NCI-H2171 (cell line): Measurements from ENCODE around the gene MXI1.
"Not testable (repeated sequence)": the region's sequence is repeated elsewhere in the genome, so short reads cannot be mapped to it uniquely, and the experiment has no call there.

Experiments used
- DNase-seq: peaks from one replicate; lab custom pipeline; 2025; lab: John Stamatoyannopoulos, UW

MXI1 gene

DNA sequence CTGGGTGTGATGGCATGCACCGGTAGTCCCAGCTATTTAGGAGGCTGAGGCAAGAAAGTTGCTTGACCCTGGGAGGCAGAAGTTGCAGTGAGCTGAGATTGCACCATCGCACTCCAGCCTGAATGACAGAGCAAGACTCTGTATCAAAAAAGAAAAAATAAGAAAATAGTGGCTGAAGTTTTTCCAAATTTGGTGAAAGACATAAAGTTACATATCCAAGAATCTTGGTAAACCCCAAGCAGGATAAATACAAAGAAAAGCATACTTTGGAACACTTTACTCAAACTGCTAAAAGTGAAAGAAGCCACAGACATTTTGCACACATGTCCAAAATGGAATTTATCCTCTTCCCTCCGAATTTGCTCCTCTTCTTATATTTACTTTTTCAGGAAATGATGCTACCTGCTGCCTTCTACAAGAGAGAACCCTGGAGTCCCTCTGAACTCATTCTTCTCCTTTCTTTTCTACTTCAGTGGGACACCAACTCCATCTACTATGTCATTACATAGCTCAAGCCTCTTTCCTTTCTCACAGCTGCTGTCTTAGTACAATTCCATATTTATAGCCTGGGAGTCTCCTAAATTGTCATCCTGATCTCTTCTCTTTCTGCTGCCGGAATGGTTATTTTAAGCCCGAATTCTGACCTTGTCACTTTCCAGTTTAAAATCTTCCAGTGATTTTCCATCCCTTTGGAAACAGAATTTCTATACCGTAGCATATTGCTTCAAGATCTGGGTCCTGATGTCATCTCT lies 114.6 kb downstream of the MXI1 start:
- DNase-seq, result no peak

DNA sequence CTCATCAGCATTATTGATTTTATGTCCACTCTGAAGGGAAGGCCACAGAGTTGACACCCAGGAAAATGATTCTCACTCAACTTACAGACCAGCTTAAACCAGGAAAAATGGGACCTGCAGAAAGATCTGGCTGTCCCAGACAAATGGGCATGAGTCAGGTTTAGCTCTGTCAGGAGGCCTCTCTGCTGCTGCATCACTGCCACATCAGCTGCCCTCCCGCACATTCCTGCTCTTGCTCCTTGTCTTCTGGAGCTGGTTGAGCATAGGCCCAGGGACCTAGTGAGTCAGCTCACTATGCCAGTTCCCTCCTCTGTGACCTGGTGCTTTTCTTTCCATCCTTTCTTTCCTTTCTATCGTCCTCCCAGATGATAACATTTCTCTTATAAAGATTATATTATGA lies 116.1 kb downstream of the MXI1 start:
- DNase-seq, result no peak

DNA sequence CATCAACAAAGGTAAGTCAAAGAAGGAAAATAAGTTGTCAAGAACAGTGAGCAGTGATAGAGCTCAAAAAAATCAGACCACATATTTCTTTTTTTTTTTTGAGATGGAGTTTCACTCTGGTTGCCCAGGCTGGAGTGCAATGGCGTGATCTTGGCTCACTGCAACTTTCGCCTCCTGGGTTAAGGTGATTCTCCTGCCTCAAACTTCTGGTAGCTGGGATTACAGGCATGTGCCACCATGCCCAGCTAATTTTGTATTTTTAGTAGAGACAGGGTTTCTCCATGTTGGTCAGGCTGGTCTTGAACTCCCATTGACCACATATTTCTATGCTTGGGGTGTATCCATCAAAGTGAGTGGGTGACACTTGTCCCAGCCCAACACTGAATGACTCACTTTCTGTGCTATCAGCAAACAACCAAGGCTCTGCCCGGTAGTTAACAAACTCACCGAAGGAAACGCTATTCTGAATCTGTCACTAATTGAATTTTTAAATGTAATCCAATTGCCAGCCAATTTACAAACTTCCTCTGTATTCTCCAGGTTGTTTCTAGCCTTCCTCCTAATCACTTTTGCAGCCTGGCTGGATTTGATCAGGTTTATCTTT lies 116.9 kb downstream of the MXI1 start:
- no peak for DNase-seq

DNA sequence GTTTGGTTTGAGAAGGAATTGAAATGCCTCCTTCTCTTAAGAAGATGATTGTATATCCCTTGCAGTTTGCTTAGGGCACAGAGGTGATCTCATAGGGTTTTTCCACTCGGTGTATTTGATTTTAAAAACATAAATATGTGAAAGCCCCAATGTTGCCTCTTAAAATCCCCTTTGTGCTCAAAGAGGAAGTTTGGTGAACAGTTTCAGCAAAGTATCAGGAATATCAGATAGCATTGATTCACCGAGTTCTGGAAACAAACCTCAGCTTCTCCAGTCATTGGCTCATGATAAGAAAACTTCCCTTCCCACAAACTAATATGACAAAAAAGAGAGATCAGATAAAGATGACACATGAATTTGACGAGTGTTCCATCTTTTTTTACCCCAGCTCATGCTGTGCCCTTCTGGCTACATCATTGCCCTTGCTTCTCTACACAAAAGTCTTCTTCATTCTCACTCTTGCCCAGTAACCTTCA lies 117.4 kb downstream of the MXI1 start:
- no peak for DNase-seq

DNA sequence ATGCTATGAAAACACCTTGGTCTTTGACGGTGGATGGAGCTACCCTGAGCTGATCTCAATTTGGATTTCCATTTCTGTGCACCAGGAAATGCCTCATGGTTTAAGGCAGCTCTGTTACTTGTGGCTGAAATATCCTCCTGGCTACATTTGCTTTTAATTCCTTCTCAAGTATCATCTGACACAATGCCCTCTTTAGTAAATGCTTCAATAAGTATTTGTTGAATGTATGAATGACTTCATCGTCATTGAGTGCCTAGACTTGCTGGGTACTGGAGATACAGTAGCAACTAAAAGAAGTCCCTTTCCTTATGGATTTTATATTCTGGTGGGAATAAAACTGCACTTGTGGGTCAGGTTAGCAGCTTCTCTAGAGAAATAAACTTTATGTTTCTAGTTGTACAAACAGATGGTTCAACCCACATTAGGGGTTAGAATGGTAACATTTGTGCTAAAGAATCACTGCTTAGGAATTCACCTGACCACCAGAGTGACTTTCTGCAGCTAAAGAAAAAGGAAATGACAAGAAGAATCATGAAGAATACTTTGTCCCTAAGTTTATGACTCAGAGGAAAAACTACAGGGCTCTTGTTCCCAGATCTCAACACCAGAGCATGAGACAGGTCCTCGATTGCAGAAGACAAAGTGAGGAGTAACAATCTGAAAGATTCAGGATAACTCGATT lies 119.1 kb downstream of the MXI1 start:
- no peak for DNase-seq

DNA sequence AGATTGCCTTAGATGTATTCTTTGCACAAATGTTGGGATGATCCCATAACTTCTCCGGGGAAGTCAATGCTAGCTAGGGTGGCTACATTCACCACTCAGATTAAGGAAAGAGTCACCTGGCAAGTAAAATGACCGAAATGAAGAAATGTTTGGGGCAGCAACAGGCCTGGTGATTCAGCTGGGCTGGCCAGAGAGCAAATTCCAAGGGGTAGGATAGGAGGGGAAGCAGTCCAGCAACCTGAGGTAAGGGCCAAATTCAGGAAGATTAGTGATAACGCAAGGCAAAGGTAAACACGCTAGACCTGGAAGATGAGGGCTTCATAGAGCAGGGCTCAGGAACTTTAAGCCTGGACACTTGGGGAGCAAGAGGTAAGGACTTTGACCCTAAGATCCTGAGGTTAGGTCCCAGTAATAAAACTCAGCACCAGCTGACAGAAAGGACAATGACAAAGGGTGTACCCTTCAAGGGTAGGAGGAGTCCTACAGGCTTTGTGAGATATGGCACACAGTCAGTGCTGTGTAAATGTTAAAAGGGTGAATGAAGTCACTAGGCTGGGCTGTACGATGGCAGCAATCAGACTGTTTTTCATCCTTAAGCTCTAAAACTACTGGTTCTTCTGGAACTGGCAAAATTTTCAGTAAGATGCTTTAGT lies 120.0 kb downstream of the MXI1 start:
- DNase-seq, result no peak

DNA sequence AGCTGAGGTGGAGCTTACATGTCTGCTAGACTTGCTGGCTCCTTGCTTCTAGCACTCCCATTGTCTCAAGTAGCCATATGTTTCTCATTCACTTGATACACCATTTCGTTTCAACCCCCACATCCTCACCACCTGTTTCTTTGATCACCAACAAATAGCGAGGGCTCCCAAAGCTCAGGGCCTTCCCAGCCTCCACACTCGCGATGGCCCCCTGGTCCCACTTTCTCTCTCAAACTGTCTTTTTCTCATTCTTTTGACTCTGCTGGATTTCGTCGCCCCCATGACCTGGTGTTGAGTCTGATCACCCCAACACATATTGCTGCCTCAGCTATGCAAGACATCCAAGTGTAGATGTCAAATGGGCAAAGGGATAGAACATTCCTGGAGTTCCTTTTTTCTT lies 123.3 kb downstream of the MXI1 start:
- no peak for DNase-seq

DNA sequence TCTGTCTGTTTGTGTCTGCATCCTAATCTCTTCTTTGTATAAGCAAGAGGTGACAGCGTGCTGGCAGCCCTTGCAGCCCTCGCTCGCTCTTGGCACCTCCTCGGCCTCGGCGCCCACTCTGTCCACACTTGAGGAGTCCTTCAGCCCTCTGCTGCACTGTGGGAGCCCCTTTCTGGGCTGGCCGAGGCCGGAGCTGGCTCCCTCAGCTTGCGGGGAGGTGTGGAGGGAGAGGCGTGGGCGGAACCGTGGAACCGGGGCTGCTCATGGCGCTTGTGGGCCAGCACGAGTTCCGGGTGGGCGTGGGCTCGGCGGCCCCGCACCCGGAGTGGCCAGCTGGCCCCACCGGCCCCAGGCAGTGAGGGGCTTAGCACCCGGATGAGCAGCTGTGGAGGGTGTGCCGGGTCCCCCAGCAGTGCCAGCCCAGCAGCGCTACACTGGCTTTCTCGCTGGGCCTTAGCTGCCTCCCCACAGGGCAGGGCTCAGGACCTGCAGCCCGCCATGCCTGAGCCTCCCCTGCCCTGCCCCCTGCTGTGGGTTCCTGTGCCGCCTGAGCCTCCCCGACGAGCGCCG lies 123.9 kb downstream of the MXI1 start:
- DNase-seq, result not testable (repeated sequence)

DNA sequence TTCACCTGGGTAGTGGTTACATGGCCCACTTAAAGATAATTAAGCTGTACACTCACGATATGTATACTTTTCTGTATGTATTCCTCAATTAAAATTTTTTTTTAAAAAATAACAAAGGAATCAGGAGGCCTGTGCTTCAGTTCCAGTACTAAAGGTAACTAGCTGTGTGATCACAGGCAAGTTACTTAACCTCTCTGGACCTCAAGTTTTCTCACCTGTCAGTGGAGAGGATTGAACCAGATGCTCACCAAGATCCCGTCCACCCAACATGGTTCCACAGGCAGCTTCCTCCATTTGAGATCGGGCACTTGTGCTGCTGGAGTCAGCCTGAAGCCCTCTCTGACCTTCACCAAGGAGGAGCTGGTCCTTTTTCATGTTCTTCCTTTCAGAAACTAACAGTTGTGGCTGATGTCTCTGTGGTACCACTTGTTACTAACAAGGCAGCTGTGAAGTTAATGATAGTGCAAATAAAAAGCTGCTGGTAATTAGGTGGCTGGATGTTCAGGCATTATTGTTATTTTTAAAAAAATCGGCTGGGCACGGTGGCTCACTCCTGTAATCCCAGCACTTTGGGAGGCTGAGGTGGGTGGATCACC lies 126.8 kb downstream of the MXI1 start:
- DNase-seq, result no peak

DNA sequence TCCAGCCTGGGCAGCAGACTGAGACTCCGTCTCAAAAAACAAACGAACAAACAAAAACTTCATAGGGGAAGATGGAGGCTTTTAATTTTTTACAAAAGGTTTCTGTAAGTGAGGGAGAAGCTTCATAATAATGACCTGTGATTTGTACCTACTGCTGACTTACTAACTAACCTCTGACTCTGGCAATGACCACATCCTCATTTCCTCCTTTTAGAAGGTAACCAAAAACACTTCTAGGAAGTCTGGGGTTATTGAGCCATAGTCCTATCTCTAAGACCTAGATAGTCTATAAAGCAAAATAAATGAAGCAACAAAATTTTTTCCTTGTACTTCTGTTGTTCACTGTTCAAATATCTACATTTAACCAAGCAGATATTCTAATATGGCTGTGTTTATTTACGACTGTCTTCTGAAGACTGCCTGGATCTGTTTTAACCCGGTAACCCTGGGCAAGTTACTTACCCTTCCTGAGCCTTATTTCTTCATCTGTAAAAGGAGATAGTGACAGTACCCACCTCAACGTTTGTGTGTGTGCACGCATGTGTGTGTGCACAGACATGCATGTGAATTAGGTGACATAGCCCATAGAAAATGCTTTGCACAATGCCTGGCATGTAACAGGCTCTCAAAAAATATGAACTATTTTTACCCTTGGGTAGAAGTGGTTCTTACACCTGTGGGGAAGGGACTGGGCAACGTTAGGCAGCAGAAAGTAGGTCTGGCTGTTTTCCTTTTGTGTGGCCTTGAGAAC lies 128.1 kb downstream of the MXI1 start:
- no peak for DNase-seq

DNA sequence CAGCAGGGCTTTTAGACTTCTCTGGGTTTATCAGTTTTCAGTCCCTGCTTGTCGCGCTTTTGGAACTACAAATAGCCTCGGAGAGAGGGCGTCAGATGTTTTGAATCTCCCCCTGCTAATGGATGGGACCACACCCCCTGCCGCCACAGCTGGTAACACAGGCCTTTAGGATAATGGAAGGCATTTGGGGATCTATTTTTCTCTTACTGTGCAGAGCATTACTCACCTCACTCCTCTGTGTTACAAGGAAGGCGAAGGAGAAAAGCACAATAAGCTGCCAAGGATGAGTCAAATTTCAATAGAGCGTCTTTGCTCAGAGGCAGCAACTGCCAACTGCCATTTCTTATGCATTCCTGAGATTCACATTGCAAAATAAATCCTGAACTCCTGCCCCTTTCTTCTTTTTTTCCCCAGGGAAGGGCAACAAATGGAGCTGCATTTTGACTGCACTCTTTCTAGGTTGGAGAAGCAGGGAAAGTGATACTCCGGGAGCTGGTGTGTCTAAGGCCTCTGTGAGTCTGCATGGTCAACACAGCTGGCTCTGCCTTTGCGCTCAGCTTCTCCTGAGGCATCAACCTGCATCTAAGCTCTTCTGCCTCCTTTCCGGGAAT lies 128.8 kb downstream of the MXI1 start:
- DNase-seq, result peak; percentile 23
